ENCODE data around the gene REV3L. TPM values are rescaled to one million over a fixed set of nuclear protein-coding genes. Genes with fewer than 3 reads are reported as not detected.

The REV3L gene
- total and polyA plus RNA-seq, 2 donors (not counting 3 experiments of a cell fraction or from before 2014, with no cell fraction given), result 6.0 to 22.7 TPM

GRCh38 chr6:111356551-111356950 is 126.5 kb downstream of the REV3L start:
- peaks cover 3 to 6% of the 10 kb centered on the region in 2 experiments for H3K36me3 ChIP-seq (ENCODE audit: control insufficient read depth in 2 of 2, extremely low read depth in 1 of 2, insufficient read depth in 2 of 2, low read length in 2 of 2)
- no peaks in the 10 kb centered on the region for H3K4me1 ChIP-seq (ENCODE audit: control insufficient read depth, extremely low read depth, insufficient read depth, low read length)
- H3K27ac ChIP-seq (ENCODE audit: insufficient read depth, low read depth, low read length), result no peak overlapping the region
- TF ChIP-seq GATA2 (IDR thresholded peaks at IDR 0.05; ENCODE audit: insufficient read depth, insufficient read length, low read depth, low read length) (no peak), MAX (IDR thresholded peaks at IDR 0.05; ENCODE audit: insufficient read depth, insufficient read length) (no peak), MYC (IDR thresholded peaks at IDR 0.05; ENCODE audit: low read depth, low read length) (no peak), EZH2 (IDR thresholded peaks at IDR 0.05; ENCODE audit: borderline replicate concordance, low read depth, low read length, severe bottlenecking) (no peak), JUN (IDR thresholded peaks at IDR 0.05; ENCODE audit: borderline replicate concordance, insufficient read depth, insufficient read length, low read depth) (no peak), FOS (IDR thresholded peaks at IDR 0.05; ENCODE audit: borderline replicate concordance, insufficient read depth, low read length) (no peak), POLR2AphosphoS5 (IDR thresholded peaks at IDR 0.05; ENCODE audit: insufficient read depth, low read depth, low read length) (no peak), POLR2A (IDR thresholded peaks at IDR 0.05; ENCODE audit: low read depth, low read length) (no peak)
- TF ChIP-seq, protein P1, sequence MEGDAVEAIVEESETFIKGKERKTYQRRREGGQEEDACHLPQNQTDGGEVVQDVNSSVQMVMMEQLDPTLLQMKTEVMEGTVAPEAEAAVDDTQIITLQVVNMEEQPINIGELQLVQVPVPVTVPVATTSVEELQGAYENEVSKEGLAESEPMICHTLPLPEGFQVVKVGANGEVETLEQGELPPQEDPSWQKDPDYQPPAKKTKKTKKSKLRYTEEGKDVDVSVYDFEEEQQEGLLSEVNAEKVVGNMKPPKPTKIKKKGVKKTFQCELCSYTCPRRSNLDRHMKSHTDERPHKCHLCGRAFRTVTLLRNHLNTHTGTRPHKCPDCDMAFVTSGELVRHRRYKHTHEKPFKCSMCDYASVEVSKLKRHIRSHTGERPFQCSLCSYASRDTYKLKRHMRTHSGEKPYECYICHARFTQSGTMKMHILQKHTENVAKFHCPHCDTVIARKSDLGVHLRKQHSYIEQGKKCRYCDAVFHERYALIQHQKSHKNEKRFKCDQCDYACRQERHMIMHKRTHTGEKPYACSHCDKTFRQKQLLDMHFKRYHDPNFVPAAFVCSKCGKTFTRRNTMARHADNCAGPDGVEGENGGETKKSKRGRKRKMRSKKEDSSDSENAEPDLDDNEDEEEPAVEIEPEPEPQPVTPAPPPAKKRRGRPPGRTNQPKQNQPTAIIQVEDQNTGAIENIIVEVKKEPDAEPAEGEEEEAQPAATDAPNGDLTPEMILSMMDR (IDR thresholded peaks at IDR 0.05; ENCODE audit: extremely low read depth in 1 of 2, insufficient read depth in 1 of 2, low read depth in 1 of 2, low read length in 2 of 2), result no peak
- ChIA-PET POLR2A (no interaction called here), CTCF (interaction anchor here (0.7 kb wide), 1 partner anchor 122 kb away, joined by 3 read pairs; no protein-coding TSS in a partner anchor)
- no peak overlapping the region for H3K9ac ChIP-seq (replicated peaks; ENCODE audit: extremely low read depth, insufficient read depth, low read length)
- no peaks in the 10 kb centered on the region for H3K27me3 ChIP-seq (ENCODE audit: control insufficient read depth in 2 of 2, insufficient read depth in 2 of 2, low read length in 2 of 2)
- H3K9me3 ChIP-seq (replicated peaks; ENCODE audit: control insufficient read depth, insufficient read depth, low read length), result no peaks in the 10 kb centered on the region
- FAIRE-seq (no peak), DNase-seq (ENCODE audit: low read depth, low spot score) (no peak)
- H3K79me2 ChIP-seq (ENCODE audit: control insufficient read depth, insufficient read depth, low read length), result no peaks in the 10 kb centered on the region
- H2AFZ ChIP-seq (ENCODE audit: low read depth, low read length), result no peak overlapping the region
- H3K4me3 ChIP-seq (replicated peaks in 1 of 3; ENCODE audit: insufficient read depth in 1 of 3, low read depth in 1 of 3, low read length in 3 of 3), result no peak overlapping the region
- no peak overlapping the region for H3K4me2 ChIP-seq (ENCODE audit: insufficient read depth, low read length)
- no peaks in the 10 kb centered on the region for H4K20me1 ChIP-seq (replicated peaks; ENCODE audit: control insufficient read depth, extremely low read depth, insufficient read depth, low read length)
- intact Hi-C loops (cut with micrococcal nuclease), result no loop called here
- H3K9me1 ChIP-seq (replicated peaks; ENCODE audit: control insufficient read depth, extremely low read depth, insufficient read depth, low read length), result no peaks in the 10 kb centered on the region
- dilution Hi-C loops (cut with MboI; ENCODE audit: extremely low pct_ligation_motif_present, low sequenced_read_pairs), result no loop called here
- no TSS peak for BruUV-seq (replicated peaks)

Measured in endothelial cell of umbilical vein (primary cell).